B cell (primary cell): ENCODE data around the gene POLR3G. TPM values are rescaled to one million over a fixed set of nuclear protein-coding genes. Genes with fewer than 3 reads are reported as not detected.

Source experiments
- ATAC-seq: fragments of 200-7000 bp; cut with Tn5 transposase; one replicate; pipeline ENCODE4 v1.10.0; 2021; ENCODE audit warnings: low read depth, mild to moderate bottlenecking, moderate number of reproducible peaks, moderate library complexity
- CTCF ChIA-PET: fragments of 350-600 bp; sonication (Branson Sonifier 250); formaldehyde crosslinking; loops from one replicate; lab custom pipeline; 2021; ENCODE audit warnings: antibody characterized with exemption, inconsistent platforms; lab: Charles Lee
- POLR2A ChIA-PET: fragments of 350-600 bp; sonication (Branson Sonifier 250); formaldehyde crosslinking; loops from one replicate; lab custom pipeline; 2021; ENCODE audit warnings: antibody characterized with exemption; lab: Charles Lee
- DNase-seq: peaks from one replicate; pipeline ENCODE4 v3.0.0; 2013
- H2AFZ ChIP-seq: 2 replicates; pipeline ENCODE4 v1.6.1; 2012; ENCODE audit warnings: mild to moderate bottlenecking, low read depth, low read length; ENCODE audit not compliant: insufficient read depth, poor library complexity, severe bottlenecking
- H3K27ac ChIP-seq, 2 donors: 1 replicate in 1 of 2; 2 replicates in 1 of 2; pipeline ENCODE4 v1.5.1; 2012 to 2013; ENCODE audit warnings: low read length in 2 of 2, mild to moderate bottlenecking in 2 of 2, moderate library complexity in 1 of 2
- H3K27me3 ChIP-seq, 4 experiments: fragments of 200-600 bp in 1 of 4; sonication (generic) in 1 of 4; replicated peaks in 1 of 4; 1 replicate in 2 of 4; 2 replicates in 2 of 4; pipeline versions ENCODE4 v1.6.1 to v1.7.0; 2013 to 2016; ENCODE audit warnings: low read length in 3 of 4, mild to moderate bottlenecking in 2 of 4, mixed read lengths in 1 of 4, moderate library complexity in 1 of 4; ENCODE audit not compliant: insufficient read depth in 4 of 4, control insufficient read depth in 3 of 4; ENCODE audit errors: control extremely low read depth in 1 of 4
- H3K36me3 ChIP-seq, 2 experiments: replicated peaks in 1 of 2; 1 replicate in 1 of 2; 2 replicates in 1 of 2; pipeline versions ENCODE4 v1.6.1 to v1.7.1; 2013; ENCODE audit warnings: low read length in 1 of 2; ENCODE audit not compliant: insufficient read depth in 2 of 2, control insufficient read depth in 1 of 2; ENCODE audit errors: control extremely low read depth in 1 of 2, extremely low read depth in 1 of 2
- H3K4me1 ChIP-seq, 2 donors: fragments of 200-600 bp in 1 of 2; sonication (generic) in 1 of 2; 1 replicate in 1 of 2; 2 replicates in 1 of 2; pipeline versions ENCODE4 v1.5.1 to v1.6.1; 2013 to 2017; ENCODE audit warnings: low read length in 2 of 2; ENCODE audit not compliant: control insufficient read depth in 2 of 2, insufficient read depth in 2 of 2
- H3K4me2 ChIP-seq: replicated peaks from 2 replicates; pipeline ENCODE3; 2012; ENCODE audit warnings: mild to moderate bottlenecking, low read depth, low read length; ENCODE audit not compliant: poor library complexity, severe bottlenecking
- H3K4me3 ChIP-seq, 5 experiments: fragments of 200-600 bp in 1 of 5; sonication (generic) in 1 of 5; 1 replicate in 3 of 5; 2 replicates in 2 of 5; pipeline versions ENCODE4 v1.5.1 to v1.7.0; 2011 to 2016; ENCODE audit warnings: low read length in 4 of 5, mild to moderate bottlenecking in 4 of 5, low read depth in 2 of 5, control low read depth in 1 of 5, moderate library complexity in 1 of 5; ENCODE audit not compliant: insufficient read depth in 1 of 5; ENCODE audit errors: control extremely low read depth in 1 of 5, extremely low read depth in 1 of 5
- H3K79me2 ChIP-seq: fragments of 200-600 bp; sonication (generic); one replicate; pipeline ENCODE4 v1.6.0; 2016; ENCODE audit warnings: low read length; ENCODE audit not compliant: control insufficient read depth, insufficient read depth
- H3K9ac ChIP-seq: fragments of 200-600 bp; sonication (generic); 2 replicates; pipeline ENCODE4 v1.6.1; 2017; ENCODE audit warnings: mild to moderate bottlenecking, low read length, moderate library complexity
- H3K9me3 ChIP-seq, 3 donors: one replicate each; pipeline versions ENCODE4 v1.6.1 to v1.7.1; 2013; ENCODE audit warnings: low read length in 2 of 3; ENCODE audit not compliant: control insufficient read depth in 2 of 3, insufficient read depth in 1 of 3; ENCODE audit errors: control extremely low read depth in 1 of 3
- H4K20me1 ChIP-seq: 2 replicates; pipeline ENCODE4 v1.6.0; 2012; ENCODE audit warnings: mild to moderate bottlenecking, low read length; ENCODE audit not compliant: insufficient read depth, control insufficient read depth, poor library complexity, severe bottlenecking
- H3K27ac Mint-ChIP-seq: one replicate; pipeline ENCODE4 v1.8.0; 2021; ENCODE audit warnings: mixed read lengths
- H3K27me3 Mint-ChIP-seq: one replicate; pipeline ENCODE4 v1.8.0; 2021; ENCODE audit warnings: mixed read lengths
- H3K4me1 Mint-ChIP-seq: one replicate; pipeline ENCODE4 v1.8.0; 2021; ENCODE audit warnings: mixed read lengths
- H3K4me3 Mint-ChIP-seq: one replicate; pipeline ENCODE4 v1.8.0; 2021; ENCODE audit warnings: mixed read lengths
- H3K9me3 Mint-ChIP-seq: one replicate; pipeline ENCODE4 v1.8.0; 2022; ENCODE audit warnings: mixed read lengths; ENCODE audit not compliant: insufficient read depth
- EZH2 ChIP-seq: IDR thresholded peaks from 2 replicates; pipeline ENCODE4 v1.6.1; 2012; ENCODE audit warnings: borderline replicate concordance, low read depth, mild to moderate bottlenecking, moderate library complexity, low read length; ENCODE audit not compliant: insufficient read depth, poor library complexity, severe bottlenecking
- WGBS: methylation state at CpG from one replicate; pipeline ENCODE4 v1.1.5; 2013; ENCODE audit warnings: missing lambda C conversion rate; ENCODE audit not compliant: insufficient coverage; 5-methylcytosine and 5-hydroxymethylcytosine counted together
- intact Hi-C: fragments of 100-400 bp; cut with micrococcal nuclease; formaldehyde crosslinking; loops from one replicate; pipeline ENCODE4 v1.10.0; 2022
- polyA plus RNA-seq: library from polyadenylated mRNA; depleted of rRNA; stranded (reverse); fragments of >200 nt; gene quantifications from 2 replicates; pipeline ENCODE4 v1.2.3, GENCODE V29; 2012
- total RNA-seq, 2 donors: library from RNA; stranded (reverse); fragments of 120-200 nt in 1 of 2; gene quantifications; 1 replicate in 1 of 2; 2 replicates in 1 of 2; pipeline versions ENCODE4 v1.2.3 to v1.2.4, GENCODE V29; 2013 to 2022
- TF ChIP-seq, protein P1 (sequence below): fragments of 200-600 bp; IDR thresholded peaks from one replicate; pipeline ENCODE4 v1.8.0; 2022; ENCODE audit warnings: antibody characterized with exemption, mild to moderate bottlenecking

Gene POLR3G
- total and polyA plus RNA-seq, 2 donors (not counting 1 experiment from before 2014, with no cell fraction given) = 0.52 to 2.3 TPM

DNA sequence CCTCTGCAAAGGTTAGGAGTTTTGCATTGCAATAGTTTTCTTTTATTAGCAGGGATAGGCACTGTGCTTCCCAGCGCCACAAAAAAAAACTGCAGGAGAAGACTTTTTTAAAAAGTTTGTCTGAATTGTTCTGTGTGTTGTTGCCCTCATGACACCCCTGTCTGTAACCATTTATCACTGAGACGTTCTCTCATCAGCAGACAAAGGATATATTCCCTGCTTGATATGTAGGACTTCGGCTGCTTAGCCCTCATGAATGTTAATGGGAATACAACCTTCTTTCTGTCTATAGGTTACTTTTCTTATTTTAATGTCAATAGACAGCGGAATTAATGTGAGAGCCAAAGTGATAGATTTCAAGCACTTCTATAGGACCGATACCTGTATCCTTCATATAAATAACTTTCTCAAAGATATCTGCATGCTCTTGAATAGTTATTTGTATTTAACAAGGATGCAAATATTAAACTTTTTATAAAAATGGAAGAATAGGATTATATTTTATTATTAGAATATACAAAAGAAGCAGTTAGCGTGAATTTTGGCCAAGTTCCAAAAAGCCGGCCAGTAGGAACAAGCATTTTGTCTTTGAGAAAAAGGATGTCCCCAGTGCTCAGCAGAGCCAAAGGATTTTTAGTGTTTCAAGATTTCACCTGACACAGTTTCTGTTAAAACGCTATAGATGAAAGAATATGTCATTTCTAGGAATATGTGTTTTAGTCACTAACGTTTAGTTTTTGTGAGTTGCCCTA lies 56.2 kb downstream of the POLR3G start:
- ATAC-seq = no peak
- H3K27ac Mint-ChIP-seq = no peak overlapping the region
- ChIA-PET CTCF (interaction anchor here (0.8 to 3.7 kb wide), 12 partner anchors 21 to 802 kb away, joined by 3 to 68 read pairs (median 6); partner anchors contain the start of genes CETN3, MBLAC2 and POLR3G), POLR2A (interaction anchor here (2.9 kb wide), 1 partner anchor 121 kb away, joined by 12 read pairs; the partner anchor contains the start of gene CETN3)
- no peak overlapping the region for H3K9ac ChIP-seq
- H3K27ac ChIP-seq = no peak overlapping the region
- H3K9me3 ChIP-seq = no peaks in the 10 kb centered on the region
- H3K4me3 ChIP-seq = no peak overlapping the region
- DNase-seq = no peak
- H4K20me1 ChIP-seq = peaks cover 5% of the 10 kb centered on the region
- H3K27me3 Mint-ChIP-seq = peaks cover 35% of the 10 kb centered on the region
- H3K9me3 Mint-ChIP-seq = no peaks in the 10 kb centered on the region
- no peak overlapping the region for H3K4me2 ChIP-seq
- no peak for TF ChIP-seq EZH2
- TF ChIP-seq, protein P1, sequence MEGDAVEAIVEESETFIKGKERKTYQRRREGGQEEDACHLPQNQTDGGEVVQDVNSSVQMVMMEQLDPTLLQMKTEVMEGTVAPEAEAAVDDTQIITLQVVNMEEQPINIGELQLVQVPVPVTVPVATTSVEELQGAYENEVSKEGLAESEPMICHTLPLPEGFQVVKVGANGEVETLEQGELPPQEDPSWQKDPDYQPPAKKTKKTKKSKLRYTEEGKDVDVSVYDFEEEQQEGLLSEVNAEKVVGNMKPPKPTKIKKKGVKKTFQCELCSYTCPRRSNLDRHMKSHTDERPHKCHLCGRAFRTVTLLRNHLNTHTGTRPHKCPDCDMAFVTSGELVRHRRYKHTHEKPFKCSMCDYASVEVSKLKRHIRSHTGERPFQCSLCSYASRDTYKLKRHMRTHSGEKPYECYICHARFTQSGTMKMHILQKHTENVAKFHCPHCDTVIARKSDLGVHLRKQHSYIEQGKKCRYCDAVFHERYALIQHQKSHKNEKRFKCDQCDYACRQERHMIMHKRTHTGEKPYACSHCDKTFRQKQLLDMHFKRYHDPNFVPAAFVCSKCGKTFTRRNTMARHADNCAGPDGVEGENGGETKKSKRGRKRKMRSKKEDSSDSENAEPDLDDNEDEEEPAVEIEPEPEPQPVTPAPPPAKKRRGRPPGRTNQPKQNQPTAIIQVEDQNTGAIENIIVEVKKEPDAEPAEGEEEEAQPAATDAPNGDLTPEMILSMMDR = no peak
- peaks cover 0 to 32% (median 17%) of the 10 kb centered on the region in 4 experiments for H3K27me3 ChIP-seq
- H3K4me3 Mint-ChIP-seq = peak overlapping the region; percentile 99
- peaks cover 32% of the 10 kb centered on the region for H3K4me1 Mint-ChIP-seq
- H3K36me3 ChIP-seq = no peaks in the 10 kb centered on the region
- intact Hi-C loops = loop anchor here (1.0 kb wide), 1 partner anchor 92 kb away; no protein-coding TSS in a partner anchor
- H3K4me1 ChIP-seq = peaks cover 15 to 24% of the 10 kb centered on the region in 2 donors
- peaks cover 33% of the 10 kb centered on the region for H3K79me2 ChIP-seq
- H2AFZ ChIP-seq = no peak overlapping the region
- 100% methylated on average over 2 of the region's 9 CpGs for WGBS

DNA sequence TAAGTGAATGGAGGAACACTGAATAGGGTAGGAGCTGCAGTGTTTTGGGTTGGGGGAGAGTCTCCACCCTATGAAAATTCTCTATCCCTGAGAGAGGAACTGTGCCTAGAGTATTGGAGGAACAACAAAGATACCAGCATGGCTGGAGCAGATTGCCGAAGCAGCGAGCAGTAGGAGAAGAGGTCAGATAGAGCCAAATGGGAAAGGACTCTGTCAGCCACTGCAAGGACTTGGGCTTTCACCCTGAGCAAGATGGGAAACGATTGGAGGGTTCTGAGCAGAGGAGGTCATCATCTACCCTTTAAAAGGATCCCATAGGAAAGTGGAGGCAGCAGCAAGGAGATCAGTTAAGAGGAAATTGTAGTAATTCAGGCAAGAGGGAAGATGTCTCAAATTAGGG lies 59.1 kb downstream of the POLR3G start:
- Mint-ChIP-seq H3K4me3 (no peak overlapping the region), H3K27me3 (peaks cover 38% of the 10 kb centered on the region), H3K27ac (no peak overlapping the region), H3K9me3 (no peaks in the 10 kb centered on the region), H3K4me1 (peaks cover 8% of the 10 kb centered on the region)
- Histone ChIP-seq H3K4me3 (no peak overlapping the region), H3K4me1 (peaks cover 5 to 8% of the 10 kb centered on the region in 2 donors), H3K4me2 (no peak overlapping the region), H4K20me1 (no peaks in the 10 kb centered on the region), H3K27ac (no peak overlapping the region), H3K79me2 (peaks cover 7% of the 10 kb centered on the region), H2AFZ (no peak overlapping the region), H3K36me3 (no peaks in the 10 kb centered on the region), H3K9ac (no peak overlapping the region), H3K9me3 (no peaks in the 10 kb centered on the region), H3K27me3 (peaks cover 0 to 32% (median 22%) of the 10 kb centered on the region in 4 experiments)
- WGBS = 96% methylated on average over 2 of the region's 3 CpGs
- ChIA-PET CTCF (no interaction called here), POLR2A (no interaction called here)
- TF ChIP-seq, protein P1 = no peak
- no peak for TF ChIP-seq EZH2
- intact Hi-C loops = no loop called here
- DNase-seq (no peak), ATAC-seq (no peak)
